PFSK-1 (cell line): Measurements from ENCODE around the gene MINDY1. TPM values are rescaled to one million over a fixed set of nuclear protein-coding genes. Genes with fewer than 3 reads are reported as not detected.
A peak's percentile ranks its signal among the peaks of the same experiment; 100 is the strongest.

ENCODE experiments used
- FOXP2 ChIP-seq: optimal IDR thresholded peaks from 2 replicates; pipeline ENCODE3; 2011; ENCODE audit warnings: borderline replicate concordance, control low read depth, inconsistent platforms; ENCODE audit not compliant: insufficient read depth; ENCODE audit errors: extremely low read length, extremely low read depth
- POLR2AphosphoS5 ChIP-seq: IDR thresholded peaks from 2 replicates; pipeline ENCODE4 v1.6.1; 2012; ENCODE audit warnings: low read depth, mild to moderate bottlenecking, control low read depth, low read length, moderate library complexity
- REST ChIP-seq, 2 experiments: IDR thresholded peaks; 2 replicates each; pipeline versions ENCODE4 v1.6.1 to v1.8.0; 2011 to 2012; ENCODE audit warnings: low read depth in 2 of 2, low read length in 2 of 2, control low read depth in 1 of 2, inconsistent platforms in 1 of 2, mild to moderate bottlenecking in 1 of 2, moderate library complexity in 1 of 2; ENCODE audit not compliant: insufficient read depth in 1 of 2
- SIN3A ChIP-seq: IDR thresholded peaks from 2 replicates; pipeline ENCODE4 v1.6.1; 2012; ENCODE audit warnings: mild to moderate bottlenecking, low read length, moderate library complexity, borderline replicate concordance; ENCODE audit not compliant: insufficient read depth
- TAF1 ChIP-seq: IDR thresholded peaks from 2 replicates; pipeline ENCODE4 v1.6.1; 2012; ENCODE audit warnings: low read length, control low read depth, borderline replicate concordance; ENCODE audit not compliant: insufficient read depth
- polyA plus RNA-seq: library from polyadenylated mRNA; unstranded; fragments of >200 nt; gene quantifications from one replicate; pipeline ENCODE4 v1.2.1, GENCODE V29; 2012; ENCODE audit warnings: low read depth, missing spikeins; ENCODE audit not compliant: insufficient read length

MINDY1 gene, protein sequence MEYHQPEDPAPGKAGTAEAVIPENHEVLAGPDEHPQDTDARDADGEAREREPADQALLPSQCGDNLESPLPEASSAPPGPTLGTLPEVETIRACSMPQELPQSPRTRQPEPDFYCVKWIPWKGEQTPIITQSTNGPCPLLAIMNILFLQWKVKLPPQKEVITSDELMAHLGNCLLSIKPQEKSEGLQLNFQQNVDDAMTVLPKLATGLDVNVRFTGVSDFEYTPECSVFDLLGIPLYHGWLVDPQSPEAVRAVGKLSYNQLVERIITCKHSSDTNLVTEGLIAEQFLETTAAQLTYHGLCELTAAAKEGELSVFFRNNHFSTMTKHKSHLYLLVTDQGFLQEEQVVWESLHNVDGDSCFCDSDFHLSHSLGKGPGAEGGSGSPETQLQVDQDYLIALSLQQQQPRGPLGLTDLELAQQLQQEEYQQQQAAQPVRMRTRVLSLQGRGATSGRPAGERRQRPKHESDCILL
- 3.4 TPM for polyA plus RNA-seq

DNA sequence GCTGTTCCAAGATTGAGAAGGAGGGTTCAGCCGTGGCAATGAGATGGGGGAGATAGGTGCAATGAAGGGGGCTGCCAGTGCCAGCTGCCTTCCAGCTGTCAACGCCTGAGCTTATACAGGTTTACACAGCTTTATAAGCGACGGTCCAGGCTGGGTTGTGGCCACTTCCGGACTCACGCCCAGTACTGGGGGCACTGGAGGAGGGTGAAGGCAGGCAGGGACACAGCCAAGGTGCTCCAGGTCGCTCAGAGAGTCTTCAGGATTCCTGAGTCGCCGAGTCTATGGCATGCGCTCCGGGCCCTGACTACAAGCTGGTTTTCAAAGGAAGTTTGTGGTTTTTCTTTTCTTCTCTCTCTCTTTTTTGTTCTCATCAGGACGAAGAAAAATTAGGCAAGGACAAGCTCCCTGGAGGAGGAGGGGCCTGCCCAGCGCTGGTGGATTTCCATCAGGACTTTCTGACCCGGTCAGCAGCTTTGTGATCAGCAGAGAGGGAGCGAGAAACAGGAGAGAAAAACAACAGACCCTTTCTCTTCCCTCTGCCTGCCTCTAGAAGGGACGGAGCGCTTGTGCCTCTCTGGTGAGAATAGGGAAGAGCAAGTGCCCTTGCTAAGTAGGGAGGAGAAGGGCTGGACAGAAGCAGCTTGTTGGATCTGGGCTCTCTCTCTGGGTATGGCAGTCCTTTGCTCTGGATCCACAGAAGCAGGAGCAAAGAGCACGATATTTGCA is at the start of gene MINDY1:
Gene MINDY1 (minus strand): TSS at position 576 of the 726 bp plus-strand sequence. CDS start 4,285 bp downstream, outside the sequence.
- TF ChIP-seq POLR2AphosphoS5 (peak; percentile 56; the same call in 1 of the 2 replicates), SIN3A (no peak), REST (IDR thresholded peaks at IDR 0.05; ENCODE audit: insufficient read depth in 1 of 2, low read depth in 2 of 2, low read length in 2 of 2) (peak; percentile 48 to 81; a peak in 2 of 4 replicates)

GRCh38 chr1:151056149-151056548 is 49.4 kb upstream of the MINDY1 start:
- TF ChIP-seq POLR2AphosphoS5 (peak; percentile 35; the same call in 1 of the 2 replicates), TAF1 (no peak)

DNA sequence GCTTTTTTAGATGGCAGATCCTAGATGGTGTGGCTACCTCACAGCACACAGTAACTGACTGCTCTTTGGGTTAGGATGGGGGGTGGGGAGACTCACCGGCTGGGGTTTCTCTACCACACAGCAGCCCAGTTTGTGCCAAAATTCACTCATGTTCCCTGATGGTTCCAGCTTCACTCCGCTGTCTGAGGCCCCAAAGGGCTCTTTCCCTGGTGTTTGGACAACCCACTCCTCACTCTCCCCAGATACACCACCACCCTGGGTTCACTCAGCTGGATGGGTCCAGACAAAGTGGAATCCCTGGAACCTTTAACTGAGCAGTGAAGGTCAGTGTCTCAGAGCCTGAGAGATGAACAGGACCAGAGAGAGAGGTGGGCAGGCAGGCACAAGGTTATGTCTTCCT is 48.9 kb upstream of the MINDY1 start:
- no peak for TF ChIP-seq POLR2AphosphoS5
- TF ChIP-seq TAF1 = no peak
- TF ChIP-seq SIN3A = no peak
- TF ChIP-seq REST (IDR thresholded peaks at IDR 0.05; ENCODE audit: insufficient read depth in 1 of 2, low read depth in 2 of 2, low read length in 2 of 2) = no peak
- no peak for TF ChIP-seq FOXP2

GRCh38 chr1:151054971-151055547 is 48.4 kb upstream of the MINDY1 start:
- no peak for TF ChIP-seq REST (IDR thresholded peaks at IDR 0.05; ENCODE audit: insufficient read depth in 1 of 2, low read depth in 2 of 2, low read length in 2 of 2)
- no peak for TF ChIP-seq TAF1
- TF ChIP-seq FOXP2 = no peak
- TF ChIP-seq POLR2AphosphoS5 = no peak
- no peak for TF ChIP-seq SIN3A

DNA sequence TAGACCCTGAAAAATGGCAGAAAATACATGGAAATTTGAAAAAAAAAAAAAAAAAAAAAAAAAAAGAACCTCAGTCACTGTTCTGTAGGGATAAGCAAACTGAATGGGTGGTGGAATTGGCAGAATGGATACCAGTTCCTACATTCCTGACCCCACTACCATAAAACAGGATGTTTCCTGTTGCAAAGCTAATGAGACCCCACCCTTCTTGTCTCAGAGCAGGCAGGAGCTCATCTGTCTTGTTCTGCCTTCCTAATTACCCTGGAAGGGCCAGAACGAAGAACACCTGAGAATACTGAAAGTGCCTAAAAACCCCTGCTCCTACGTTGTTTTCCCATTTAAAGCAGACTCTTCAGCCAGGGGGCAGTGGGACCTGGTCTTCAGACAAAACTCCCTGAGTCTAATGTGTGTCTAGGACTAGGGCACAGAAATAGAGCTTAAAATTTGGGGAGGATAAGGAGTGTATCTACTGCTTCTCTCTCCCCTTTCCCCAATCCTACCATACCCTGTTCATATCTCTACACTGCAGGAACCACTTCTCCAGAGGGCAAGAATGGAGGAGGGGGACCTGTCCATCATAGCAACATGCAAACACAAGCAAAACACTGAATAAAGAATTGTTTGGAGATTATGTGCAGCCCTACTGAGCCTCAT is 44.8 kb upstream of the MINDY1 start:
- TF ChIP-seq FOXP2 = no peak
- no peak for TF ChIP-seq REST (IDR thresholded peaks at IDR 0.05; ENCODE audit: insufficient read depth in 1 of 2, low read depth in 2 of 2, low read length in 2 of 2)
- TF ChIP-seq POLR2AphosphoS5 = no peak; the same call in 1 of the 2 replicates
